Stimulated activated CD4-positive, alpha-beta T cell treated with anti-CD3 and anti-CD28 coated beads, Interleukin-1b, Interleukin-23, amount 100 ng/mL, for 48 hours (primary cell): ENCODE measurements around the gene C1orf105.

Experiments
- DNase-seq: peaks from one replicate; pipeline ENCODE4 v3.0.0-alpha.2; 2020

The C1orf105 gene

DNA sequence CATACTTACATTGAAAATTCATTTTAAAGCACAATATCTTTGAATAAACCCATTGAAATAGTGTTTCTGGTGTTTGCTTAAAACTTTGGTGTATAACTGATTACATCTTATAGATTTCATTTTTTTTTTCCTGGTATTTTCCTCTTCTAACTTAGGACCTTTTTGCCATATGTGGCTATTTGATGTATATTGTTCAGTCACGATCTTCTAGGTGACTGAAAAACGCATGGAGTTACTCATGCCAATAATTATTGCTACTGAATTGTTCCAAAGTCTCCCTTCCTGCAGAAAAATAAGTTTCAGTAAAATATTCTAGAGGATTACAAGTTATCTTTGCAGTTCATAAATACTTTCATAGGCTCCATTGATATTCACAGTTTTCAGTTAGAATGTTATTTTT, 22.9 kb upstream of the C1orf105 start:
- DNase-seq: no peak

DNA sequence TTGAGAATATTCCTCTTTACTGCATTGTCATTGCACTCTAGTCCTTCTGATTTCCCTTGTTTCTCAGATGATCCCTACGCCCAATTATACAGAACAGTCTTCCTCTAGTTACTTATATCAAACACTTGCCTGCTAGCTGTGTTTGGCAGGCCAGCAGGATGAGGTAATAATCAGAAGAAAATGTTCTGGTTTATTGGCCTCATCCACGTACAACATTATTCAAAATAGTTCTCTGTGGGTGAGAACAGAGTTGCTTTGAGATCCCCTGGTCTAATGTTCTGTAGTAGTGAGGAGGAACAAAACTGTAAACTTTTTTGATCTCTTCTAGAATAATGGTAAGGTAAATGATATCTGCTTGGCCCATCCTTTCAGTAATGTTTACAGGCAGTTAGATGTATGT, 22.3 kb upstream of the C1orf105 start:
- DNase-seq: no peak

DNA sequence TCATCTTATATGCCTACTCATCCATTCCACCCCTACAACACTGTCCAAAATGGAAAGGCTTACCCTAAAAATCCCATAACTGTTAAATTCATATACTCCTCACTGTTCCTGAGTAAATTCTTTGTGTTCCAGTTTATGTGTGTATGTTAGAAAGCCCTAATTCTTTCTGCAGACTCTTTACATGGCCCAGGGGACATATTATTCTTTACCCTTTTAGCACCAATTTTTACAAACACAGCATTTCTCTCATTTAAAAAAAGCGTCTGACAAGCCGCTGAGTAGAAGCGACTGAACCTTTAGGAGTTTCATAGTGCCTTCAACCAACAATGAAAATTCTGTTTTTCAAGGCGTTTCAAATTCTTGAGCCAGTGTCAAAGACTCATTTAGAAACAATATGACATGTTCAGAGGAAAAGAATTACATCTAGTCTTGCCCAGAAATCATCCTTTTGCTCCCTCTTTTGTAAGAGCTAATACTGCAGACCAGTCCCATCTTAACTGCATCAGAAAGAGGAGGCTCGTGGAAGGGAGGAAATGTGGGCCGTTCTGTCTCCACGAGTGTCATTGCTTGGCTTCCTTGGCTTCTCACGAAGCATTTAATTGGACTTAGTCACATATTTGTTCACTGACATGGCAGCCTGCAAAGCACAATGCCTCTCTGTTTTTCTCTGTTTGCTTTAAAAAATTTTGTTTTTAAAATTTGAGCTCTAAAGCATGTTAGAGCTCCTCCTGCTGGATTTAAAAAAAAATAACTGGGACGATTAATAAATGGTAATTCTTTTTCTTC, 21.3 kb upstream of the C1orf105 start:
- DNase-seq: no peak

DNA sequence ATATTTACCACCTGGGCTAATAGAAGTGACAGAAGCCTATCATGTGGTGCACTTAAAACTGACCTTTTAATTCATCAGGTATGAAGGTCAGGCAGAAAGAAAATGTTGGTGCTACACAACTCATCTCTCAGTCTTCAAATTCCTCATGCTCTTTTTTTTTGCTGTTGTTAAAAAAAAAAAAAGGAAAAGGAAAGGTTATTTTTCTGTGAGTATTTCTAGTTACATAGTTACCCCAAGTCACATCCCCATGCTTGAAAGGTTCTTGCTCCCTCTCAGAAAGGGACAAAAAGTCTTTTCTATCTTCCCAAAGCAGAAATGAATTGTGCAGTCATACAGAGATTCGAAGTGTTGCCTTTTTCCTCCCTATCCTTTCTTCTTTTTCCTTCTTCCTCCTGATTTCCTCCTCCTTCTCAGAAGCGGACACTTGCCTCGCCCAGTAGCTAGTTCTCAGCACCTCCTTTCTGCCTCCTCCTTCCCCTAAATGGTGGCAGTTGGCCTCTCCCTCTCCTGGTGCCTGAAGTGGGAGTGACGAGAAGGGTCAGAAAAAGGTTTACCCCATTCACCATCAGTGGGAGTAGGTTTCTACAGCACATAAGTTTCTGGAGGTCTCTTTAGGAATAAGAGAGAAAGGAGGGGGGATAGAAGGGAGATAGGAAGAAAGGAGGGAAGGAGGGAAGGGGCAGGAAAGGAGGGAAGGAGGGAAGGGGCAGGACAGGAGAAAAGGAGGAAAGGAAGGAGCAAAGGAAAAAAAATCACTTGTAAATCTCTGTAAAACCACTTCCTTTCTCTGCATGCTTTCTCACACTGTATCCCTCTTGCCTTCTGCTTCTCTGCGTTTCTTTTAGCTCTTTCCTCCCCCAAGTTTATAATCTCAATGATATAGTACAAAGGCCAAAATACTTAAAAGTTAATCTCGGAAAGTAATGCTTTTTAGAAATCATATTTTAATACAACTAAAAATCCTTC, 20.4 kb upstream of the C1orf105 start:
- DNase-seq: no peak

DNA sequence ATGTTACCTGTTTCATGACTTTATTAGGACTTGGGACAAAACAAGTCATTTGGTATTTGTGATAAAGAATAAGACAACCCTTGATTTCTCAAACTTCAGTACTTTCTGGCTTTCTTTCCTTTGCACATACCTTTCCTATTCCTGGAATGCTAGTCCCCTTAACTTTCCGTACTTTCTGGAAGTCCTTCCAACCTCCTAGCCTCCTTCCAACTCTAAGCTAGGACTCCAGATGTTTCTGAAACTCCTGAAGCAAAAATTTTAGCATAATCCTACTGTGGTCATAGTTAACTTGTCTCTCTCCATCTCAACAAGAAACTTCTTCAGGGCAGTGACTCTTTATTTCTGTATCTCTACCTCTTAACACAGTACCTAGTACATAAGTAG, 19.8 kb upstream of the C1orf105 start:
- no peak for DNase-seq

DNA sequence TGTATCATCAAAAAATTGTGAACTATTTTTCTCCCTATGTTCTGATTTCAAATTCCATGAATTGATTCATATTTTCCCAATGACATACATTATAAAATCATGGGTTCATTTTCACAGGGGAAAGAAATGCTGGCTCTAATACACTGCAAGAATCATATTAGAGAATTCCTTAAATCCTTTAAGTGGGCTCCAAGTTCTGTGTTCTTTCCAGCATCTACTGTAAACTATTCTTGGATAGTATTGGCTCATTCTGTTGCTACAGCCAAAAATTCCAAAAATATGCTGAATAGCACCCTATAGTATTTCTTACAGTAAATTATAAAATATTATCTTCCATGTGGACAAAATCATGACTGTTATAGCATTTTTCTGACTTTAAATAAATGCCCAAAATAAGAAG, 19.0 kb upstream of the C1orf105 start:
- no peak for DNase-seq

DNA sequence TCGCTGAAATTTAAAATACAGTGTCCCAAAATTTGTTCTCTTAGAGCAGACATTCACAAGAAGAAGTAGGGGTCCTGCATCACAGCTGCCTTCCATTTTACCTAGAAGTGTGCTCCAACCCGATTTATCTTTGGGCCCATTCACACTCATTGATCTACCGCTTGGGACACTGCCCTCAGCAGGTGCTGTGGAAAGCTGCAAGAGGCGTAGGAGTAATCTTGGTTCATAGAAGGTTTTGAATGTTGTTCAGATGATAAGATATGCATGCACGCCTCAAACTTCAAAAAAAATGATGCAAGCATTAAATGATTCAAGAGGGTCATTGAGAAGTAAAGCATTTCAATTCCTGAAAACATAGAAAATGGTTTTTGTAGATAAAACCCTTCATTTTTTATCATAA, 18.6 kb upstream of the C1orf105 start:
- no peak for DNase-seq

DNA sequence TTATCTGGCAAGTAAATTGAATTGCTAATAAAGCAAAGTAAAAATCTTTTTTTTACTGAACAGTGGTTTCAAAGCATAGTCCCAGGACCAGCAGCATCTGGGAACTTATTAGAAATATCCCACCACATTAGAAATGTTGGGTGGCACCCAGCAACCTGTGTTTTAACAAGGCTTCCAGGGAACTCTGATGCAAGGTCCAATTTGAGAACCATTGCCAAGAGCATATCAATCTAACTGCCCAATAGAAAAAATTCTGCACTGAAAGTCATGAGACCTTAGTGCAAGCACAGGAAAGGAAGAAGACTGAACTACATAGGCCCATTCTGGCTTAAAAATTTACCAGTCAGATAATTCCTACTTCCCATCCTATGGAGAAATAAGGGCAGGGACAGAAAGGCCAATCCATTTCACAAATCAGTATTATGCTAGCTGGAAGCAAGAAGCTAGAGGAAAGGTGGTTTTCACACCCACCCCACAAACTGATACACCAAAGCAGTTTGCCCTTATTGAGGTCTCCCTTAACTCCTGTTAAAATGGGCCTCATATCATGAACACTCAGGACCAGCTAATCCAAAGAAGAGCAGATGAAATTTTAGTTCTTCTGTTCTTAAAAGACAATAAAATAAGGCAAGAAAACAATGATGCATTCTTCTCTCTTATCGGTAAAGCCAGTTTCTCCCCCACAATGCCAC, 17.5 kb upstream of the C1orf105 start:
- no peak for DNase-seq

DNA sequence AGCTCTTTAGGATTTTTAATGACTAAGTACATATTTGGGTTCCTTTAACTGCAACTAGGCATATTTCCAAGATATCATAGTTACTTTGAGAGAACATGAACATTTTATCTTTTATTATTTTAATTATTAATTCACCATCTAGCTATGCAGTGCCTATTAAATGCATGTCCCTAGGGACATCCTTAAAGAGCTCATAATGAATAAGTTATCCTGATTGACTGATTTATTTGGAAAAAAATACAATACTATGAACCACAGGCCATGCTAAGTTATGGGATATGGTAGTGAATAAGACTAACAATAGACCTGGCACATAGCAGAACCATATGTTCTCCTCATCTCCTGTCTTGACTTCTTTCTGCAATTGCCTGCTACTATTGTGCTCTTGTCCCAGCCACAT, 16.4 kb upstream of the C1orf105 start:
- no peak for DNase-seq

DNA sequence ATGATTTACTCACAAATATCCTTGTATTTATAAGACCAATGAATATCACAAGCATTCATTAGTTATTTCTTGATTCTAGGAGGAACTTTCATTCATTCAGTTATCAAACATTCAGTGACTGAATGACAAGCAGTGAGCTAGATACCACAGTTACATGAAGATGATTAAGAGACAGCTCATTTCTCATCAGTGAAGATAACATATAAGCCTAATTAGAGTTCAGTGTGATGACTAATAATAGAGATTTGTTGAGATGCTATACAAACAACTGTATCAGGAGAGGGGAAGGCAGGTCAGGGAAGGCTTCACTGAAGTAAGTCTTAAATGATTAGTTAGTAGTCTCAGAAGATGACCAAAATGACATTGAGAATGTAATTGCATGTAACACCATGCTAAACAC, 14.6 kb upstream of the C1orf105 start:
- DNase-seq: no peak

DNA sequence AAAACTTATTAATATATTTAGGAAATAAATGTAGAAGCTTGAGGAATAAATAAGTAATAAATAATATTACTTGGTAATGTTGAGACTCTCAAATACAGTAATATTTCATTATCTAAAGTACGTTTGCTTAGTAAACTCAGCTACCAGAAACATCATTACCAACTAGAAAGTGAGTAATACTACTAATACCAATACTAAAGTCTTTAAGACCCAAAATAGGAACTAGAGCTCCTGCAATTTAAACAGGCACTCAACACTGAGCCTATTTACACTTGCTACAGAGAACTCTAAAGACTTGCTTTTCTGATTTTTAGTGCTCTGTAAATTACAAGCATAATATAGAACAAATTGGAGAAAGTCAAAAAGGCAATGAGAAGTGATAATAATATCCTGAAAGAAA, 13.5 kb upstream of the C1orf105 start:
- no peak for DNase-seq

DNA sequence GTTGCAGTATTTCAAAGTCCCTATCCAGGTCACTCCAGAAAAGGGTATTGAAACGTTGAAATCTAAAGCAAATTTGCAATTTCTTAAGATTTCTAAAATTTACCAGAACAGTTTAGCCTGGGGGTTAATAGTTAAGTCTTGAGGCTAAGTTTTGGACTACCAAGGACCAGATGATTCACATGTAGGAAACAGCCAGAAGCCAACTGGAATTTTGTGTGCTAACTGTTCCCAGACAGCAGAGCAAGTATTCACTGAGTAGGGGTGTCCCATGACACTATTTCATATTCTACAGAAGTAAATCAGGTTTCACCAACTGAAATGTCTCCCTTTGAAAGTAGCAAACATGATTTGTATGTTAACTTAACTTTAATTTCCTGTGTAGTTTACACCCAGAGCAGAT, 11.5 kb upstream of the C1orf105 start:
- no peak for DNase-seq

DNA sequence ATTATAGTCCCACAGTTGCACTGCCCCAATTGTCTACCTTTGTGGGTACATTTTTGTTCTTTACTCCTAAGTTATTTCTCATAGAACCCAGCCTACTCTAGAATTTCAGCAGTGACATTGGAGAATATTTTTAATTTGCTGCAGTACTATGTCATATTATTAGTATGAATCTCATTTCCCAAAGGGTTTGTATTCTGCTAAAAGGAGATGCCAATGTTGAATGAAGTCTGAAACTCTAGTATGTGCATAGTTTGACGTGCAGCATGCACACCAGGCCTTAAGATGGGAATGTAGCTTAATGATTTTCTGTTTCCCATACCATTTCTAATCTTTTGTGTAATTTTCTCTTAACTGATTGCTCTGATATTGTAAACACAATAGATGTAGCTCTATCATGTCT, 10.5 kb upstream of the C1orf105 start:
- no peak for DNase-seq

DNA sequence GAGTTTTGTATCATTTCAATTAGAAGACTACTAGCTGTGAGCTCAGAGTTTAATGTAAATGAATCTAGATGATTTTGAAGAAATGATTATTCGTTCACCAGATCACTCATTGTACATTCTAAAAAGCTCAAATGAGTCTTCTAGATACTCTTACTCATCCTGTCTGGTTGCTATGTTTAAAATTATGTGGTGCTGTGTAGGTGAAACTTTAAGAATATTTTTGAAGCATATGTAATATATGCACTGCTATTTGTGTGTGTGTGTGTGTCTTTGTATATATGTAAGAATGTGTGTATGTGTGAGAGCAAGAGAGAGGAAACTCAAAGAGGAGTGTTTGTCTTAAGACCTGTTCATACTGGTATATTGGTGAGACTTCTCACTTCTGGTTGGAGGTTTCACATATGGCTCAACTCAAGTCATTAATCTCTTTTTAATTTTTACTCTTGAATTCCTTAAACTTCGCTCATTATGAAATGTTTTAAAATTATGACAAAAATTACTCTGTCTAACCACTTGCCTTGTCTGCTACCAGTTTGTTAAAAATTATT, 8.6 kb upstream of the C1orf105 start:
- no peak for DNase-seq

DNA sequence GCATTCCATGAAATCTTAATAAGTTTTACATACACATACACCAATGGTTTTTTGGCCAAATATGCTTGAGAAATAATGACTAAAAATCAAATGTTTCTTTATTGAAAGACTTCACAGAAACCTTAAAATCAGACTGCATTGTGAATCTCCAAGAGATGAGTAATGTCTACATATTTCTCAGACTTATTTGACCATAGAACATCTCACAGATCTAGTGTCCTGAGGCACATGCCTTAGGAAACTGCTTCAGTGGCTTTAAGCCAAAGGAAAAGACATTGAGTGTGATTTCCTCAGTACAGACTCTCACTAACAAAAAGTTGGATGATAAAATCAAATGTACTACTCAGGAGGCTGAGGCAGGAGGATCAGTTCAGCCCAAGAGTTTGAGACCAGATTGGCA, 6.2 kb upstream of the C1orf105 start:
- DNase-seq: no peak

DNA sequence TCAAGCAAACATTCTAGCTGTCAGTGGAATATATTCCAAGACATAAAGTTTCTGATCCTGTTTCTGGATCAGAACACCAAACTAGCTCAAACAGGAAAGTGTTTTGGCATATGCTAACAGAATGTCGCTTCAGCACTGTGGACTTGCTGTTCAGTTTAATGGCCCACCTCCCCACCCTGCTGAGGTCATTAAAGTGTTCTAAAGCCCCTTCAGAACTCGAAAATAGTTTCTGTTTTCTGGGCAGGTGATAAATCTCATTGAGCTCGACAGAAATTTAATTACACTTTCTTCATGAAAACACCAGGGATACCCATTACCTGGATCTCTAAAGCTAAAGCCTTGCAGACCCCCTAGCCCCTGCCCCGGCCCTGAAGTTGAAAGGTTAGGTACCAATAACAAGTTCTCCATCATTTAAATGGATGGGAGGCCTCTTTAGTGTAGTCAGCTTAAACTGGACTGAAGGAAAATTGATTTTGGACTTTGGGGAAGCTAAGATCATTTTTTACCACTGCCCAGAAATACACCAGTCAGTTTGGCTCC, 3.9 kb upstream of the C1orf105 start:
- DNase-seq: no peak

DNA sequence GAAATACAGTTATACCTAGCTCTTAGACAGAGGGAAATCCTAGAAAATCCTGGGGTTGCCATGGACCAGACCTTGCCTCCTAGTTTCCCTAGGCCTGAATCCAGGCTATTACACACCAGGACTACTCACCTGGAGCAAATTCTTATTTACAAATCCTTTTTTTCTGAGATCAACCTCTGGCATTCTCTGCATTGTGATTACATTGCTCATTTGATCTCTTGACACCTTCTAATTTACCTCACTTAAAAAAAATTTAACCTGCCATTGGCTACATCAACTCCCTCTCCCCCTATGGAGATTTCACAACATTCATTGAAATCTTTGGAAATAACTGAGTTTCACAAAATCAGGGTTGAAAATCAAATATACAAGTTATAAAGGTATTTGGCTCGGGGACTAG, 2.9 kb upstream of the C1orf105 start:
- no peak for DNase-seq

DNA sequence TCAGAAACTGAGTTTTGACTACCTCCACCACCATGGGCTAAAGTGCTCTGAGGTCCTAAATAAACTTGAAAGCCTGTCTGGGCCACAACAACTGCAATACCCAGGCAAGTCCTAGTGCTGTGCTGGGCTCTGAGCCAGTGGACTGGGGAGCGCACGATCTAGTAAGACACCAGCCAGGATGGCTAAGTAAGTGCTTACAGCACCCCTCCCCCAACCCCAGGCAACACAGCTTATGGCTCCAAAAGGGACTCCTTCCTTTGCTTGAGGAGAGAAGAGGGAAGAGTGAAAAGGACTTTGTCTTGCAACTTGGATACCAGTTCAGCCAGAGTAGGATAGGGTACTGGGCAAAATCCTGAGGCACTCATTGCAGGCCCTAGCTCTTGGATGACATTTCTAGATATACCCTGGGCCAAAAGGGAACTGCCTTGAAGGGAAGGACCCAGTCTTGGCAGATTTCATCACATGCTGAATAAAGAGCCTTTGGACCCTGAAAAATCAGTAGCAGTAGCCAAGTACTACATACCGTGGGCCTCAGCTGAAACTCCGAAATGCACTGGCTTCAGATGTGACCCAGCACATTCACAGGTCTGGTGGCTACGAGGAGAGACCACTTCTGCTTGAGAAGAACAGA, 1.6 kb downstream of the C1orf105 start:
- no peak for DNase-seq

DNA sequence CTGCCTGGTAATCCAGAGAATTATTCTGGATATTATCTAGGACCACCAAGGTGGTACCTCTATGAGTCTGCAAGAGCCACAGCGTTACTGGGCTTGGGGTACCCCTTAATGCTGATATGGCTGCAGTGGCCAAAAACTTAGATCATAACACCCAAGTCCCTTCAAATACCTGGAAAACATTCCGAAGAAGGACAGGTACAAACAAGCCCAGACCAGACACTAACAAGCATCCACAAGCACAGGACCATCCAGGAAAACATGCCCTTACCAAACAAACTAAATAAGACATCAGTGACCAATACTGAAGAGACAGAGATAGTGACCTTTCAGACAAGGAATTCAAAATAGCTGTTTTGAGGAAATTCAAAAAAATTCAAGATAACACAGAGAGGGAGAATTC, 2.9 kb downstream of the C1orf105 start:
- DNase-seq: no peak

DNA sequence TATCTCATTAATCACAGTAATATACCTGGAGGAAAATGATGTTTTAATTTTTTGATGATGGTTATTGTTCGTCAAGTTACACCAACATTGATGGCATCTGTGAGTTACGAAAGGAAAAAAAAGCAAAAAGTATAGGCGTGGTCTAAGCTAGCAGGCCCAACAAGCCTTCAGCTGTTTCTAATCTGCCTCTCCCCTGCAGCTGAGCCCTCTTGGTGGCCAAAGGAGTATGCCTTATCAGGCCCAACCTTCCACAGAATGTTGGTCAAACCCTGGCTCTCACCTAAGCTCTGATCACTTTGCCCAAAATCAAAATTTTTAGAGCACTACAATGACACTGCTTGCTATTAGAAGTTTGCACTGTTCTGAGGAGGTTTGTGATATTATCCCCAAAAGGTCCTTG, 4.9 kb downstream of the C1orf105 start:
- DNase-seq: no peak

DNA sequence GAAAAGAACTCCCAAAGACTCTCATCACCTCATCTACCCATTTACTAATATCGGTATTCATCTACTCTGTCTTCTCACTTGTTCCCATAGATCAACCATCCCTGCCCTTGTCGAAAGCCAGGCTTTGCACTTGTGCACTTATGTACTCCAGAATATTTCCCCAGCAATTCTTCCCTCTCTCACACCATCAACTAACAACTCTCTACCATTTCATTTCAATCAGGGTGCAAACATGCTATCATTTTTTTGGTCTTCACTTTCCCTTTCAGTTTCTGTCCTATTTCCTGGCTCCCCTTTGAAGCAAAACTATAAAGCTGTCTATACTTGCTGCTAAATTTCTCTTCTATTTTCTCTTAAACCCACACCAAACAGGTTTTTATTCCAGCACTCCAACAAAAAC, 6.7 kb downstream of the C1orf105 start:
- no peak for DNase-seq

DNA sequence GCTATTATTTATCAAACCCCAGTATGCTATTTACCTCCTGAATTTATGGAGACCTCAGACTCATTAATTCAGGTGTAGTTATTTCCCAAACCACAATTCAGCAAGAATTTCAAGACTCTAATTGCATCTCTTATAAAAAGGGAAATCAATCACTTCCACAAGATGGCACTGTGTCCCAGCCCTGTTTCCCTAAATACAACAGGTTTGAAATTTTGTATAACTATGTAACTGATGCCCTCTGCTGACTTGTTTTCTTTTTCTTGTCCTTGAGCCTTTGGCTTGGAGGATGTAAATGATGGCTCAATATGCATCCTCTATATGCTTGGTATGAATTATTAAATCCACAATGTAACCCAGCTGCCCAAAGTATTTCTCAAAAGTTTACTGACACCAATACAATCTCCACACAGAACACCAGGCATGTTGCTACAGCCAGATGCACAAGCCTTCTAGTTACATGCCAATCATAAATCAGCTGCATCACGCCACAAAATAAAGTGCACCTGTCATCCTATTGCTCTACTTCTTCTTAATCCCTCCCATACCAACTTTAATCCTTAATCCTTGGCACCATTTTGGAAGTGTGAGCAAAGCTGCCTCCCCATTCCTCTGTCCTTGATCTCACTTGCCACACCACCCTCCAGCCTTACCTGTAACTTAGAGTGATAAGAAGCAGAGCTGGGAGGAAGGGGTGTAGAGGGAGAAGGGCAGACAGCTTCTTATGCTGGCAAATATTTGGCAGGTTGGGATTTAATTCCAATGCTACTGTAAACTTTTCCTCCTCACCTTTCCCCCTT, 9.0 kb downstream of the C1orf105 start:
- DNase-seq: no peak
